Non-pigmented ciliary epithelial cell (primary cell): ENCODE data around the gene OVCH1.

Experiments
- DNase-seq: peaks from one replicate; pipeline ENCODE4 v3.0.0-alpha.2; 2010; ENCODE audit warnings: low read depth

OVCH1 gene, protein sequence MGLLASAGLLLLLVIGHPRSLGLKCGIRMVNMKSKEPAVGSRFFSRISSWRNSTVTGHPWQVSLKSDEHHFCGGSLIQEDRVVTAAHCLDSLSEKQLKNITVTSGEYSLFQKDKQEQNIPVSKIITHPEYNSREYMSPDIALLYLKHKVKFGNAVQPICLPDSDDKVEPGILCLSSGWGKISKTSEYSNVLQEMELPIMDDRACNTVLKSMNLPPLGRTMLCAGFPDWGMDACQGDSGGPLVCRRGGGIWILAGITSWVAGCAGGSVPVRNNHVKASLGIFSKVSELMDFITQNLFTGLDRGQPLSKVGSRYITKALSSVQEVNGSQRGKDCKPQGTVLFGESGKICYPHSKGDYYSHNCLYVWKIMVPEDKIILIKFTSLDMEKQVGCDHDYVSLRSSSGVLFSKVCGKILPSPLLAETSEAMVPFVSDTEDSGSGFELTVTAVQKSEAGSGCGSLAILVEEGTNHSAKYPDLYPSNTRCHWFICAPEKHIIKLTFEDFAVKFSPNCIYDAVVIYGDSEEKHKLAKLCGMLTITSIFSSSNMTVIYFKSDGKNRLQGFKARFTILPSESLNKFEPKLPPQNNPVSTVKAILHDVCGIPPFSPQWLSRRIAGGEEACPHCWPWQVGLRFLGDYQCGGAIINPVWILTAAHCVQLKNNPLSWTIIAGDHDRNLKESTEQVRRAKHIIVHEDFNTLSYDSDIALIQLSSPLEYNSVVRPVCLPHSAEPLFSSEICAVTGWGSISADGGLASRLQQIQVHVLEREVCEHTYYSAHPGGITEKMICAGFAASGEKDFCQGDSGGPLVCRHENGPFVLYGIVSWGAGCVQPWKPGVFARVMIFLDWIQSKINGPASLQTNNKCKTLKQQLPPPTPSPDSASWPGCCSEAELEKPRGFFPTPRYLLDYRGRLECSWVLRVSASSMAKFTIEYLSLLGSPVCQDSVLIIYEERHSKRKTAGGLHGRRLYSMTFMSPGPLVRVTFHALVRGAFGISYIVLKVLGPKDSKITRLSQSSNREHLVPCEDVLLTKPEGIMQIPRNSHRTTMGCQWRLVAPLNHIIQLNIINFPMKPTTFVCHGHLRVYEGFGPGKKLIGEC

DNA sequence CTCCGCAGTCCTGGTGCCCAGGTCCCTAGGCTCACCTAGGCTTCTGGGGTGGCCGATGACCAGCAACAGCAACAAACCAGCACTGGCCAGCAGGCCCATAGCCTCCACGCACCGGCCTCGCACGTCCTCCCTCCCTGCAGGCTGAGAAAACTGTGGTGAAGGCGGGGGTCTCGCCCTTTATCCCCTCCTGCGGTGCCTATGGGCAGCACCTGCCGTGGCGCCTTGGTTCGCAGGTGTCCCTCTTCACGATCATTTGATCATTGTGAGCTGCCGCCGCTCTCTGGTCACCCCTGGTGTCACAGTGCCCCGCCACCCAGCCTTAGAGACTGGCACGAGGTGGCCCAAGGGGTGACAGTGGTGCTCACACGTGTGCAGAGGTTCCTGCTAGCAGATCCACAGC, at the start of gene OVCH1:
TSS of gene OVCH1 (minus strand) at position 99 of the 400 bp plus-strand sequence. CDS start at position 99, 0 bp downstream.
- no peak for DNase-seq

DNA sequence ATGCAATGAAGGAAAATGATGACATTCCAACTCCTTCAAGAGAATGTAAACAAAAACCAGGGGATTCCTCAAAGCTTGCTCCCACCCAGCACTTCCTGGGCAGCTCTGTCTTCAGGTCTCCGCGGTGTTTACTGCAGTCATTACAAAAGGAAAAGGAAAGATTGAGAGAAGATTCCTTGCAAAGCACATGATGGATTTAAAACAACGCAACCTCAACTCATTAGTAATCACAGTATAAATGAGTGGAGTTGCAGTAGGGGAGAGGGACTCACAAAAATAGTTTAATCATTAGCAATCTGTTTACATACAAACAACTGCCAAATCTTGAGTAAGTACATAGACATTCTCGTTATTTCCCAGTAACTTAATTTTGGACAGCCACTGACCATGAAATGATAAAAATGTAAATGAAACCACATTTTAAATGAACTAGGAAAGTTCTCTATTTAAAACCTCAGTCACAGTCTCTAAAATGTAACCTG, 49.7 kb upstream of the OVCH1 start:
- no peak for DNase-seq

DNA sequence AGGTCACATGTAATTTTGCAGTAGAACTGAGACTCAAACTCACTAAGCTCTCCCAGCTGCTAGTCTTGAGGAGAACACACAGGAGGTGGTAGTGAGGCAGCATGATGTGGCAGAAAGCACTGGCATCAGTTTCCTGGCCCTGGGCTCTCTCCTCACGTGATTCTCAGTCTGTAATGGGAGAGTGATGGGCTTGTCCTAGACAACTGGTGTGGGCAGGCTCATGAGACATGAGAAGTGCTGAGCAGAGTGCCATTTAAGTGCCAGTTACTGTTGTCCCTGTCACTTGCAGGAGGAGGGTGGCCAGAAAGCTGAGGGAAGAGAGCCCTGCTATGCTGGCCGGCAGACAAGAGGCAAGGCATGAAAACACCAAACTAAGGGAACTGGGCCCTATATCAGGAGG, 48.5 kb upstream of the OVCH1 start:
- DNase-seq, result no peak

DNA sequence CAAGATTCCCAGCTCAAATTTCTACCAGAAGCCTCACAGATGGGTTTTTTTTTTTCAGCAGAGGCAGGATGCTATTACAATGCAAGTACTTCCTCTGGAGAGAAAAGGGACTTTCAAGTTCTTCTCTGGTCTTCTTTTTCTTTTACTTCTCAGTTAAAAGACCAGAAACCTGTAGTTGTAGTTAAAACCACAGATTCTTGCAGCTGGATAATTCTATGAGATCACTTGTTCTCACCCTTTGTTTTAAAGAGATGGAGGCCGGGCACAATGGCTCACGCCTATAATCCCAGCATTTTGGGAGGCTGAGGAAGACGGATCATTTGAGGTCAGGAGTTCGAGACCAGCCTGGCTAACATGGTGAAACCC, 47.6 kb upstream of the OVCH1 start:
- DNase-seq, result no peak

DNA sequence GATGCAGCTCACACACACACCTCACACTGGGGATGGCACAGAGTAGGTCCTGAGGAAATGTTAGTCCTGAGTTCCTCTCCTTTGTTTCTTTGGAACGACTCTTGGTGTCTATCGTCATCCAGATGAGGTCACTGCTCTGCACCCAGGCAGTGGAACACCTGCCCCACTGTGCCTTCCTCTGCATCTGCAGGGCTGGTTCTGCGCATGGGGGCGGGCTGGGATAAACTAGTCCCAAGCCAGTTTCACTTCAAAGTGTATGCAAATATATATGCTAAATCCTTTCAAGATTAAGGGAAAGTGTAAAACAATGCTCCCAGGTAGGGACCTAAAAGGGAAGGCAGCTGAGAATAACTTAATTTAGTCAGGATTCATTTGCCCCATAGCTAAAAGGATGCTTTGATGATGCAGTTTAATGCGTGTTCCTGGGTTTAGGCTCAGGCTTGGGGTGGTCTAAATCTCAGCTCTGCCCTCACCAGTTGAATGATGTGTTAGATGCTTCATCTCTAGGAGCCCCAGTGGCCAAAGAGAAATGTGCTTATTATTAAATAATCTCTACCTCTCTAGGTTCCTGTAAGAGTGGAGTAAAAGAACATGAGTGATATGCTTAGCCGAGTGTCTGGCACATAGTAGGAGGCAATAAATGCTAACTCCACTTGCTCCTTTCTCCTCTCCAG, 47.1 kb upstream of the OVCH1 start:
- DNase-seq, result no peak

DNA sequence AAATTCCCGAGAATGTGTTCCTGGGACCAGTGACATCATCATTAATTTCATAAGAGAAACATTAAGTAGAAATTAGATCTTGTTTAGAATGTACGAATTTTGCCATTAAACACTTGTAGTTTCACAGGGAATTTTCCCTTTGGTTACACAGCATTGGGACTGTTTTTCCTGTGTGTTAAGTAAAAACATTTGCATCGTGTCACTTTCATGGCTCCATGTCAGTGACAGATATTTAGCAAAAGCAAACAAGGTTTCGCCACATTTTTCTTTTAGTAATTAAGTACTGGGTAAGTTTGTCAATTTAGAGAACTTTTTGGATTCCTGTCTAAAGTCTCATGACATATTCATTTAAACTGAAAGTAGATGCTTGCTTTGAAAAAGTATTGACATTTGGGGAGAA, 45.5 kb upstream of the OVCH1 start:
- no peak for DNase-seq

DNA sequence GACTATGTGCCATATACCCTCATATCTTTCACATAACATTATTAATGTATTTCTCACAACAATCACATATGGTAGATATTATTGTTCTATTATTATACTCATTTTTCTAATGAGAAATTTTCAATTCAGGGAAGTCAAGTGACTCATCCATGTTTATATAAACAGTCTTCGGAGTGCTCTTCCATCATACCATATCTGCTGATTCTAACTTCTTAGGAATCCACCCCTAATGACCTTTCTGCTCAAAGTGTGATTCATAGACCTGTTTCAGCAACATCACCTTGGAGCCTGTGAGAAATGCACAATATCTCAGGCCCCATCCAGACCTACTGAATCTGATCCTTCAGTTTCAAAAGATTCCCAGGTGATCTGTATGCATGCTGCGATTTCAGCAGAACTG, 39.8 kb upstream of the OVCH1 start:
- DNase-seq, result peak; percentile 37

DNA sequence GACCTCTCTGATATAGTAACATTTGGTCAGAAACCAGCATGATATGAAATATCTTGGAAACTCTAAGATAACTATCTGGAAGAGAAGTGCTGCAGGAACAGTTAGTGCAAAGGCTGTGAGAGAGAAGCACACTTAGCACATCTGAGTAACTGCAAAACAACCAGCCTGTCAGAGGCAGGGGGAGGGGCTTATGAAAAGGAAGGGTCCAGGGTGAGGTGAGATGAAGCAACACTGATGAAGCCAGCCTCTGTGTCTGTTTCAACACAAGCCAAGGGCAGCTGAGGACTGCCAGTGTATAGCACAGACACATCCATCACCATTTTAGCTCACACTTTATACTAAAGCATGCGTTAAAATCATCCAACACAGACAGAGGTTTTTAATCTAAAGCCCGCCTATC, 37.4 kb upstream of the OVCH1 start:
- no peak for DNase-seq

DNA sequence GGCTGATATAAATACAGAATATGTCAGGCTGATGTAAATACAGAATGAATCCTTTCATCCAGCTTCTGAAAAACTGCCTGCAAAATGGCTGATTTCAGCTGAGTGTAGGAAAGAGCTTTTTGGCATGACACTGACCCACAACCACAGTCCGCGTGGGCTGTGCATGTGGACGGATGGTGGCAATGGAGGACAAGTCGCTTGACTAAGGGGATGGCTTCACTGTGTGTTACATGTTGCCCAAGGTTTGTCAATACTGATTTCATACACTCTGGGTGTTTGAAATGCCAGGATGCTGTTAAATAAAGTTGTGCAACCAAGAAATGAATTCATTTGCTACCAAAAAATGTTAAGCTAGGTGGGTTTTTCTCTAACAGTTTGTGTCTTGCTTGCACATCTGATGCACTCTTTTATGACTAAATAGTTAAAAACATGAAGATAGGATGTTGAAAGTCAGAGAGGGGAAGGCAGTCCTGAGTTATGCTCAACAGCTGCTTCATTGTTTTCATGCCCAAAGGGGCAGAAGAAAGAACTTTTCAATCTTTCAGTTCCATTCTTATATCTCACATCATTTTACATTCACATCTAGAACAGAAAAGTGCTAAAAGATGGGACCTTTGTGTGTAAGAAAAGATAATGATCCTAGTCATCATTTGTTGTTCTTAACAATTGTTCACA, 36.5 kb upstream of the OVCH1 start:
- DNase-seq, result no peak

DNA sequence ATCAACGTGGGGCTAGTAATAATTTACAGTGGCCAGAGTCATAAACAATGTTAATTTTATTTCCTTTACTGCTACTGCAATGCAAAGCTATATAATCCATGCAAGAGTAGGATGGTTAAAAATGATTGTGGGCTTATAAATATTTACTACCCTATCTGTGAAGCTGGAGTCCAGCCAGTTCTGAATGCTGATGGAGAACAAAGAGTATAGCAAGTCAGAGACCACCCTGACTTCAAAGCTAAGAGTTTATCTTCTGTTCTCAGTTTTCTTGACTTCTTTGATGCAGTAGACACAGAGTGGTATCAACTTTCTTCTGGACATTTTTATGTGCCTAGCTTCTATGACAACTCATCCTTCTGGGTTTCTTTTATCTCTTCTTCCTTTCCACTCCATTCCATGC, 34.0 kb upstream of the OVCH1 start:
- no peak for DNase-seq

DNA sequence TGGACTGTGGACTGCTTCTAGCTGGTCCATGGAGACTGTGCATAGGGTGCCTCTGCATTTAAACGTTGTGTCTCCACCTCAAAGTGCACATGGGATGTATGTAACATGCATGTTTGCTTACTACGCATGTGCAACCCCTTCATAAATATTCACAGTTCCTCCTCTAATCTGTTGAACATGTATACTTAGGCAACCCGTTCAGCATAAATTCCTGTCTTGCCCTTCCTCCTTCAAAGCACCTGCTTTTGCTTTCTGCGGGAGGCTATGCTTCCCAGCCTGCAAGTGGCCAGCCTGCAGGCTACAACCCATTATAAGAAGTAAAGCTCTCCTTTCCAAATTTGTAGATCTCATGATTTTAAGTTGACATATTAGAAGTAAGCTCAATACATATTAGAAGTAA, 33.0 kb upstream of the OVCH1 start:
- DNase-seq, result no peak

DNA sequence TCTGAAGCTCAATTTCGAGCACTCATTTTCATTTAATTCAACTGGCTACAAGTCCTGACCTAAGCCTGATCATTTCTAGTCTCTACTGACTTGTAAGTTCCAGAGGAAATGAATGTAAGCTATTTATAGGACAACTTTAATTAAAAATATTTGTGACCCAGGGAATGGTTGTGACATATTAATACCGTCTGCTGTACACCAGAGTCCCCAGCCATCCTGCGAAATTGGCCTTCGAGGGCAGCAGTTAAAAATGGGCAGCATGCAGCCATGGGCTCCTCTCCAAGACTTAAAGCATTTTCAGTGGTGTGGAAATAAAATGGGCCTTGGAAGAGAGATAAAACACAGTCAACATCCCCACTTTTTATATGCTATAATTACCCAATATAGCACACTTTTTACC, 30.7 kb upstream of the OVCH1 start:
- no peak for DNase-seq

DNA sequence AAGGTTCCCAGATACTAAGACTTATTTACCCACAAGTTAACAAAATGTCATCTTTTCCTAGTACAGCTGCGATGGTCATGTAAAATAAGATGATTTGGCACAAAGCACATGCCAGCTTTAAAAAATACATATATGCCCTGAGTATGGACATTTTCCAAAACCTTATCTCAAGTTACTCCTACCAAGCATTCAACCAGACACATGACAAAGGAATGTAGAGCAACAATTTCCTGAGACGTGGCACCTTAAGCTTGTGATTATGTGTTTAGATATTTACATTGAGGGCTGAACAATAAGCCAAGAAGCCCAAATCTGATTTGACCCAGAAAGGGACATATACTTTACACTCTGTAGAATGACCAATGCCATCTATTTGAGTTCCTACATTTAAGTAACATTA, 24.5 kb upstream of the OVCH1 start:
- DNase-seq, result peak; percentile 60

DNA sequence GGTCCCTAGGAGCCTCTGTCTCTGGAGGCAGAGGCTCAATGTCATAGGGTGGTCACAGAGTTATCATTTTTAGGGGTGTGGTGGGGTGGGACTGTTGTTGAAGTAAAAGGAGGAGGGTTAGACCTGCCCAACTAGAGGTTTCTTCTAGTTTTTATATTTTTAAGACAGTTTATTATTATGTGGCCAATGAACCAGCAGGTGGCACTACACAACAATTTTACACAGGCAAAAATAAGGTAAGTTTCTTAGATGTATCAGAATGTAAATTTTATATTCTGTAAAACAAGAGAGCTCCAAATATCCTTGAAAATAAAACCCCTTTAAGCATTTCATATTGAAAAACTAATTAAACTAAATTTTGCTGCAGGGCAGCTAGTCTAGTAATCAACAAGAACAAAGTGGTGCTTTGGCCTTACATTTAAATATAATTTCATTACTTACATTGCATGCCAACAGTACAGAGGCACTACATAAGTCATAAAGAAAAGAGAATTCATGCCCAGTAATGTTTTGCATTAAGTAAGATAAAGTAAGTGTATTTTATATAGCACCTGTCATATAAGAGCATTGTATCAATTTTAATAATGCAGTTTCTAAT, 22.2 kb upstream of the OVCH1 start:
- peak; percentile 28 for DNase-seq

DNA sequence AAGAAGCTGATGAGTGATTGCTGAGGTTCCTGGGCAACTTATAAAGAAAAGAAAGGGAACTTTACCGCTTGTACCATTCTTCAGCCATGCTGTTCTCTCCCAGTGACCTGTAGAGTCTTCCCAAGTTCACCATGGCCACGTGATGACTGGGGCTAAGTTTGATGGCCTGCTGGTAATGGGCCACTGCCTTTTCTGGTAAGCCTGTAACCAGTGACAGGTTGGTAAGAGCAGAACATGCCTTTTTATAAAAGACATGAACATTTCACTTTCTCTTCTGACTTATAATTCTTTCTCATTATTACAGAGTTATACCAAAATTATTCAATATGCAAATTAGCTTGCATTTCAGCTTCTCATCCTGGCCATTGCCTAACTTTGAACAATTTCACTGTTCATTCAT, 20.9 kb upstream of the OVCH1 start:
- no peak for DNase-seq

DNA sequence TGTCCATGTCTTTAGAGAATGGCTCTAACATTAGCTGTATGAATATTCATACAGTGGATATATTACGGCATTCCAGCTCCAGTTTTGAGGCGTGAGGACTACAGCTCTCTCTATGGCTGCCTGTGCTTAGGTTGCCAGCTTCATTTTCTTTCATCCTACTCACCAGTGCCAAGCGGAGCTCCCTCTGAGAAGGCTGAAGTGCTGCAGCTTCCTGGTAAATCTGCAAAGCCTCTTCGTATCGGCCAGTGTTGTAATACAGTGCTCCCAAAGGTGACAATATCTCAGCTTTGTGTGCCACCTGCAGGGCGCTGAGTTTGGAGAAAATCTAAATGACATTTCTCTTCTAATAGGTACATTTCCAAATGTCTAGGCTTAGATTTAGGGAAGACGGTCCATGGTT, 19.8 kb upstream of the OVCH1 start:
- DNase-seq, result no peak

DNA sequence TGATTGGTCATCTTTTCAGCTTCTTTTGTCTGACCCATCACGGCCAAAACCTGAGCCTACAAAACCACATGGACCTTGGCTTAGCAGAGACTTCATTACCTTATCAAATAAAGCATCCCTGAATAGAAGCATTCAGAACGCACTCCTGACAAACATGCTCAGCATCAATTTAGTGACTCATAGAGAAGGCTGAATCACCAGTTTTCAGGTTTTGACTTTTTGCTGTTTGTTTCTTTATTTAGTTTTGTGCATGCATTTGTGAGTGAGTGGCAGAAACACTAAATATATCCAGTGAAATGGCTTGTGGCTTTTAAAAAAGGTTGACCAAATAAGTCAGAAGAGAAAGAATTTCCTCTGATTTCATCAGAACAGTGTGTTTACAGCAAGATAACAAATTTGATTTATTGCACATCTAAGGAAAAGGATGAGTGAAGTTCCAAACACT, 19.0 kb upstream of the OVCH1 start:
- DNase-seq, result peak; percentile 44

DNA sequence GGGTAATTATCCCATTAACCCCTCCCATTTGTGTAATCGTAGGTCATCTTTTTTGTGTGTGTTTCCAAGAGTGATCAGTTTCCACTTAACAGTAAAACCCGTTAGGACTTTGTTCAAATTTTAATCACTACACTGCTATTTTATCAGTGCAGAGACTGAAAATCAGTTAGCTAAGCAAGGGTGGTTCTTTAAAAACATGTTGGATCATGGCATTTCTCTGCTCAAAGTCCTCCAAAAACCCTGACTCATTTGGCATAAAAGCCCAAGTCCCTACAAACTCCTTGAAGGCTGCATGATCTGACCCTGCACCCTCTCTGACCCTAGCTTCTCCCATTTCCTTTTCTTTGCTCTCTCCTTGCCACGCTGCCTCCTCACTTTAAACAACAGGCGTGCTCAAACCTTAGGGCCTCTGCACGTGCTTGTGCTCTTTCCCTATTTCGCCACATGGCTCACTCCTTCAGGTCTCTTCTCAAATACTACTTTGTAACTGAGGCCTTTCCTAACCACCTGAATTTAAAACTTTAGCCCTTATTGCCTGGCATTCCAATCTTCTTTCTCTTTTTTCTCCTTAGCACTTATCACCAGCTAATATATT, 13.2 kb upstream of the OVCH1 start:
- DNase-seq, result no peak

DNA sequence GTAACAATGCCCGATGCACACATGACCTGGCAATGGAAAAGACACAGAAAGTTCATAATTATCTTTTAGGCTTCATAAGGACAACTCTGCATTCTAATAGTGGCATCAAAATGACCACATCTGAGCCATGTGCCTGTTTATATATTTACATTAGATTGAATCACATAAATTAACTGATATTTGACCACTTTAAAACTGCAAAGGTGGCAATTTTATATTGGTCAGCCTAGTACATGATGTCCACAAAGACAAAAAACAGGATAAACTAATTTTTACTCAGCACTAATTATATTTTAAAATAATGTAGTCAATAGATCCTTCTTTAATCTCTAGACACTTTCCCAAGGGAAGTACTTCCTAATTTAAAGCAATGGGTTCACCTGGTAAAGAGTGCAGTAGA, 12.0 kb upstream of the OVCH1 start:
- no peak for DNase-seq

DNA sequence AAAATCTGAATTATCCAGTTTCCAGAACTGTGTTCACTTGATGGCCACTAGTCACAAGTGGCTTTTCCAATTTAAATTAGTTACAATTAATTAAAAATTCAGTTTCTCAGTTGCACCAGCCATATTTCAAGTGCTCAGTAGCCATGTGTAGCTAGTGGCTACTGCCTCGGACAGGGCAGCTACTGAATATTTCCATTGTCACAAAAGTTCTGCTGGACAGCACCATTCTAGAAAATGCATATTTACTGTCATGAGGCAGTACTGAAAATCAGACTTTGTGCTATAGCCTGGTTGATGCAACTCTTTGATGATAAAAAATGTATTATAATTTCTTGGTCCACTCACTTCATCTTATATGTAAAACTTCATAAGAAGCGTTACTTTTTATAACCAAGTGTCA, 11.5 kb upstream of the OVCH1 start:
- no peak for DNase-seq

DNA sequence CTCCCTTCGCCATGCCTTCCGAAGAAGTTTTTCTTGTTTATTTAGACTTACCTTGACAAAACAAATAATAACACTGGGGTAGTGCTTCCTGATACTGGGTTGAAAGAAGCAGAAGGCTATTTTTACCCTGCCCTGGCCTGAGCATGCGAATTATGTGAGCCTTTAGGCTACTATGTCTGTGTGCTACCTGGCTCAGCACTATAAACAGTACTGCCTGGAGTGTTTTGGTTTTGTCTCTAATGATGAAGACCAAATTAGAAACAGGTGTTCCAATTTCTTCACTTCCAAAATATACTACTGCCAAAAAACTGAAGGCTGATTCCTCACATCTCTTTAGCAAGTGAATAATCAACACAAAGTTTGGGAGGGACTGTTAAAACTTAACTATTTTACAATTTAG, 7.6 kb upstream of the OVCH1 start:
- DNase-seq, result no peak
